ENCODE data around the gene ICAM4.

ICAM4 gene

GRCh38 chr19:10290357-10290875 lies 3.7 kb downstream of the ICAM4 start:
- in situ Hi-C loops (cut with HindIII; ENCODE audit: low sequenced_read_pairs) = no loop called here

DNA sequence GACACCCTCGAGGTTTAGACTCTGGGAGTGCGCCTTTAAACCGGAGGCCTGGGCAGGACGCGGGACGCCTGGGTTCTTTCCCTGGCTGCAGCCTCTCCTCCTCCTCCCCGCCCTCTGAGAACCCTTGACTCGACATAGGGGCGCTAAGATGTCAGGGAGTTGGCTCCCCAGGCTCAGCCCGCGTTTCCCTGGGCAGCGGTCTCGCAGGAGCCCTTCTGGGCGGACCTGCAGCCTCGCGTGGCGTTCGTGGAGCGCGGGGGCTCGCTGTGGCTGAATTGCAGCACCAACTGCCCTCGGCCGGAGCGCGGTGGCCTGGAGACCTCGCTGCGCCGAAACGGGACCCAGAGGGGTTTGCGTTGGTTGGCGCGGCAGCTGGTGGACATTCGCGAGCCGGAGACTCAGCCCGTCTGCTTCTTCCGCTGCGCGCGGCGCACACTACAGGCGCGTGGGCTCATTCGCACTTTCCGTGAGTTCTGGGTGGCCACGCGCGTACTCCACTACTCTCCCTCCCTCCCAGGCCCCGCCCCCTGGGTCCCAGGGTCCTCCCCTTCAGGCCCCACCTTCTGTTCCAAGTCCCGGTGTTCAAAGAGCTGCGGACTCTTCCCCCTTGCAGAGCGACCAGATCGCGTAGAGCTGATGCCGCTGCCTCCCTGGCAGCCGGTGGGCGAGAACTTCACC lies 4.3 kb downstream of the ICAM4 start:
- in situ Hi-C loops (cut with HindIII; ENCODE audit: low sequenced_read_pairs) = no loop called here

- in situ Hi-C loops (cut with HindIII; ENCODE audit: low sequenced_read_pairs) = no loop called here
These were observed 4.9 kb downstream of the ICAM4 start for GRCh38 chr19:10291554-10292205.

DNA sequence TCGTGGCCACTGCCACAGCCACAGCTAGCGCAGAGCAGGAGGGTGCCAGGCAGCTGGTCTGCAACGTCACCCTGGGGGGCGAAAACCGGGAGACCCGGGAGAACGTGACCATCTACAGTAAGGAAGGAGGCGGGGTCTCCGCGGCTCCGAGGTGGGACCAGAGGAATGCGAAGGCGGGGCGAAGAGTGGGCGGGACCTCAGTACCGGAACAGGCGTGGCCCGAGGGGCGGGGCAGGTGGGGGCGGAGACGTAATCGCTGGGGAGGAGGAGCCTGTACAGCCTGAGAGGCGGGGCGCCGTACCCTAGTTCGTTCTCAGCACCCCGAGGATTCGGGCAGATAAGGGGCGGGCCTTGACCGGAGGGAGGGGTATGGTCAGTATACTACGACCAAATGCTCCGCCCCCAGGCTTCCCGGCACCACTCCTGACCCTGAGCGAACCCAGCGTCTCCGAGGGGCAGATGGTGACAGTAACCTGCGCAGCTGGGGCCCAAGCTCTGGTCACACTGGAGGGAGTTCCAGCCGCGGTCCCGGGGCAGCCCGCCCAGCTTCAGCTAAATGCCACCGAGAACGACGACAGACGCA lies 5.5 kb downstream of the ICAM4 start:
- in situ Hi-C loops (cut with HindIII; ENCODE audit: low sequenced_read_pairs) = no loop called here

DNA sequence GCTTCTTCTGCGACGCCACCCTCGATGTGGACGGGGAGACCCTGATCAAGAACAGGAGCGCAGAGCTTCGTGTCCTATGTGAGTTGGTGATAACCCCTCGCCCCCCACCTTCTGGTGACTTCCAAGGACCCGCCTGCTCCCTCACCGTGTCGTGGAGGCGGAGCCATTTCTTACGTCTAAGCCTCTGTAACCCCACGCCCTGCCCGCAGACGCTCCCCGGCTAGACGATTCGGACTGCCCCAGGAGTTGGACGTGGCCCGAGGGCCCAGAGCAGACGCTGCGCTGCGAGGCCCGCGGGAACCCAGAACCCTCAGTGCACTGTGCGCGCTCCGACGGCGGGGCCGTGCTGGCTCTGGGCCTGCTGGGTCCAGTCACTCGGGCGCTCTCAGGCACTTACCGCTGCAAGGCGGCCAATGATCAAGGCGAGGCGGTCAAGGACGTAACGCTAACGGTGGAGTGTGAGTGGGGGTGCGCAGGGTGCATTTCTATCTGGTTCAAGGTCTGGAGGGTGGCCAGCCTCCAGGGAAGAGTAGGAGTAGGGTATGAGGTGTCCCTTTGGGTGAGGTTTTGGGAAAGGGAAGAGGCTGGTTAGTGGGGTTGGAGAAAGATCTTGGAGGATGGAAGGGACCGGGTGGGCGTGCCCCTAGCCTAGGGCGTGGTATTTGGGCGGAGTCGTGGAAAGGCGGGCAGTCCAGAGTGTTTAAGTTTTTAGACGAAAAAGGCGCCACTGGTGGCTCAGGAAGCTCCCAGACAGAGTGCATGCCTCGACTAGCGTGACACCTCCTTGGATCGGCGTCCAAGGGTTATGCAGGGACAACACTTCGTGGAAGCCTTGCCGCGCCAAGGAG lies 6.3 kb downstream of the ICAM4 start:
- in situ Hi-C loops (cut with HindIII; ENCODE audit: low sequenced_read_pairs) = no loop called here

DNA sequence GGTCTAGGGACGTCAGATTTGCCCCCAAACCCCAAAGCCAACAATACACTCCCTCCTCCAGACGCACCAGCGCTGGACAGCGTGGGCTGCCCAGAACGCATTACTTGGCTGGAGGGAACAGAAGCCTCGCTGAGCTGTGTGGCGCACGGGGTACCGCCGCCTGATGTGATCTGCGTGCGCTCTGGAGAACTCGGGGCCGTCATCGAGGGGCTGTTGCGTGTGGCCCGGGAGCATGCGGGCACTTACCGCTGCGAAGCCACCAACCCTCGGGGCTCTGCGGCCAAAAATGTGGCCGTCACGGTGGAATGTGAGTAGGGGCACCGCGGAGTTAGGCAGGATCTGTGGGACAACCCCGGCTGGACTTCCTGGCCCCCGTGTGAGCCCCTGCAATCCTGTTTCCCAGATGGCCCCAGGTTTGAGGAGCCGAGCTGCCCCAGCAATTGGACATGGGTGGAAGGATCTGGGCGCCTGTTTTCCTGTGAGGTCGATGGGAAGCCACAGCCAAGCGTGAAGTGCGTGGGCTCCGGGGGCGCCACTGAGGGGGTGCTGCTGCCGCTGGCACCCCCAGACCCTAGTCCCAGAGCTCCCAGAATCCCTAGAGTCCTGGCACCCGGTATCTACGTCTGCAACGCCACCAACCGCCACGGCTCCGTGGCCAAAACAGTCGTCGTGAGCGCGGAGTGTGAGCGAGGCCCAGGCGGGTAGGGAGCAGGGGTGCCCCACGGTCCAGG lies 7.0 kb downstream of the ICAM4 start:
- in situ Hi-C loops (cut with HindIII; ENCODE audit: low sequenced_read_pairs) = no loop called here

DNA sequence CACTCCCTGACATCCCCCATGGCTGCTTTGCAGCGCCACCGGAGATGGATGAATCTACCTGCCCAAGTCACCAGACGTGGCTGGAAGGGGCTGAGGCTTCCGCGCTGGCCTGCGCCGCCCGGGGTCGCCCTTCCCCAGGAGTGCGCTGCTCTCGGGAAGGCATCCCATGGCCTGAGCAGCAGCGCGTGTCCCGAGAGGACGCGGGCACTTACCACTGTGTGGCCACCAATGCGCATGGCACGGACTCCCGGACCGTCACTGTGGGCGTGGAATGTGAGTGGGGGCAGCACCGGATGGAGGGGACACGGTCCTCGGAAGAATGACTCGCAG lies 7.6 kb downstream of the ICAM4 start:
- in situ Hi-C loops (cut with HindIII; ENCODE audit: low sequenced_read_pairs) = no loop called here

GRCh38 chr19:10295305-10295846 lies 8.6 kb downstream of the ICAM4 start:
- in situ Hi-C loops (cut with HindIII; ENCODE audit: low sequenced_read_pairs) = no loop called here

DNA sequence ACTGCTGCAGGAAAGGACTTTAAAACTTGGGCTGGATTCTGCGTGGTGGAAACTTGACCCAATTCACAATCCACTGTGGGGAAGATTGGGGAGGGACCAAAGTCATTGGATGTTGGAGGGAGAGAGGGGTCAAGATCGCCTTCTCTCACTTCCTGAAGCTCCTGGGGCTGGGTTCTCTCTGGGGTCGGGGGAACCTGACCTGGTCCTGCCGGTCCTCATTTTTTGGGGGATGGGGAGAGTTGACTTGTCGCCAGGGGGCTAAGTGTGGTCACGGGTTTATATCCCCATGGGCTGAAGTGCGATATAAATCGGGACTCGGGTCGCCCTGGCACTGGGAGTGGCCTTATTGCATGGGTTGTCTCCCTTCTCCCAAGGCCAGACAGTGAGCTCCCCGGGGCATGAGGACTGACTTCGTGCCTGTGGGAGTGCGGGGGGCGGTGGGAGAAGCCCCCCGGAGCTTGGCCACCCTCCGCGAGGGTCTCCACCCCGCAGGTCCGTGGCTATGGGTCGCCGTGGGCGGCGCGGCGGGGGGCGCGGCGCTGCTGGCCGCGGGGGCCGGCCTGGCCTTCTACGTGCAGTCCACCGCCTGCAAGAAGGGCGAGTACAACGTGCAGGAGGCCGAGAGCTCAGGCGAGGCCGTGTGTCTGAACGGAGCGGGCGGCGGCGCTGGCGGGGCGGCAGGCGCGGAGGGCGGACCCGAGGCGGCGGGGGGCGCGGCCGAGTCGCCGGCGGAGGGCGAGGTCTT lies 9.3 kb downstream of the ICAM4 start:
- in situ Hi-C loops (cut with HindIII; ENCODE audit: low sequenced_read_pairs) = no loop called here

GRCh38 chr19:10299545-10300458 lies 13.0 kb downstream of the ICAM4 start:
- in situ Hi-C loops (cut with HindIII; ENCODE audit: low sequenced_read_pairs) = no loop called here

- in situ Hi-C loops (cut with HindIII; ENCODE audit: low sequenced_read_pairs) = no loop called here
These were observed 18.5 kb downstream of the ICAM4 start for GRCh38 chr19:10305139-10305806.

DNA sequence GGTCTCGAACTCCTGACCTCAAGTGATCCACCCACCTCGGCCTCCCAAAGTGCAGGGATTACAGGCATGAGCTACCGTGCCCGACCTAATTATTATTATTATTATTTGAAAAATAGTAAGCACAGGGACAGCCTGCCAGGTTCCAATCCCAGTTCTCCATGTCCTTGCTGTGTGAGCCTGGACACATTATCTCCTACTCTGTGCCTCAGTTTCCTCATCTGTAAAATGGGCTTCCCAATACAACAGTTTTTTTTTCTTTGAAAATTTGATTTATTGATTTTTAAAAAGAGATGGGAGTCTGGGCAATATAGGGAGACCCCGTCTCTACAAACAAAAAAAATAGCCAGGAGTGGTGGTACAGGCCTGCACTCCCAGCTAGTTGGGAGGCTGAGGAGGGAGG lies 19.6 kb downstream of the ICAM4 start:
- in situ Hi-C loops (cut with HindIII; ENCODE audit: low sequenced_read_pairs) = no loop called here

DNA sequence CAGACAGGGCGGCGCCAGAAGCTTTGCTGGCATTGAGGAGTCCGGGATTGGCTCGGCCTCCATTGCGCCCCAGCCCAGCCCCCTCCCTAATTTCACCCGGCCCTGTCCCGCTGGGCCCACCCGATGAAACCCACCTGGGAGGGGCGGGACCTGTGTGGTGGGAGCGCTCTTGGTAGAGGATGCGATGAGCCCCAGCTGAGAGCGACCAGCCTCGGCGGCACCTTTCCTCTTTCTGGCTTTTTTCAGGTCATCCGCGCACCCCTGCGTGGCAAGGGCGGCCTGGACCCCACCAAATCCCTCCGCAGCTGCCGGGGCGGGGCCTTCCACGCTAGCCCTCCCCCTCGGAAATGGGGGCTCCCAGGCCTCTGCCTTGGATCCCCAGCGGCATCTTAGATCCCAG lies 22.7 kb downstream of the ICAM4 start, which contains the start of gene ZGLP1:
Gene ZGLP1, minus strand, starts transcription at position 393 of the 400 bp plus-strand sequence.
- in situ Hi-C loops (cut with HindIII; ENCODE audit: low sequenced_read_pairs) = no loop called here

DNA sequence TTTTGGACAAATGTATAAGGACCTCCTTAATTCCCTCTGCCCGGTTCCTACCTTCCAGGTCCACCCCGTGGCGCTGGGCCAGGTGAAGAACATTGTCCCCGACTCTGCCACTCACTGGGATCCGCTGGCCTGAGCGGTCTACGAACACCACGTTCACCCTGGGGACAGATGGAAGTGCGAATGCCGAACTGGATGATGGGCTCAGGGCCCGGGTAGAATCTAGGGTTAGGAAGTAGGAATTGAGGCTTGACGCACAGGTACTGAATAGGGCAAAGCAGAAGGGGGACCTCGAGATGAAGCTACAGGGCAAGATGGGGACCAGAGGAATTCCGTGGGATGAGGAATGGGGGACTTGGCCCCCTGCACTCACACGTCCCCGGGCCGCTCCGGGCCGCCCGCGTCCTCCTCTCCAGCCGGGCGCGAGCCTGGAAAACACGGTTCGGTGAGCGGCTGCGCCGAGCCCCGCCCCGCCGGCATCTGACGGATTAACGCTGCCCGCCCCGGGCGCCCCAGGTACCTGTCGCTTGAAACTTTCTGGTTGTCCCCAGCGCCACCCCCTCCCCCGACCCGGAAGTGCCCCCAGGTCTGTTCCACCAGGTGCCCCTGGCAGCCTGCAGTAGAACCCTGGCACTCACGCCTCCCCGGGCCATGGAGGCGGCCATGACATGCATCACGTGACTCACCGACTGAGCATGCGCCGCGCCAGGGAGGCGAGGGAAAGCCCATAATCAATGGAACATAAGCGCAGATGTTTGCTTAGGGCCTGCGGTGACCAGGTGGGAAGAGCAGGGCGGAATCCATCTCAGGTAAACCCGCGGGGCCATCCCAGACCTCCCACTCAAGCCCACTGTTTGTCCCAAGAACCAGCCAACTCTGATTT lies 28.8 kb downstream of the ICAM4 start, which contains the start of gene FDX2:
Gene FDX2, minus strand, starts transcription at position 681 of the 880 bp plus-strand sequence. Its CDS starts 19 bp downstream, at position 662.
- in situ Hi-C loops (cut with HindIII; ENCODE audit: low sequenced_read_pairs) = no loop called here

GRCh38 chr19:10316229-10317044 lies 29.7 kb downstream of the ICAM4 start:
- in situ Hi-C loops (cut with HindIII; ENCODE audit: low sequenced_read_pairs) = no loop called here
